Epithelial cell of prostate (primary cell): Measurements from ENCODE around the gene ROBO1.

ENCODE experiments used
- DNase-seq: peaks from one replicate; pipeline ENCODE4 v3.0.0-alpha.2; 2011; ENCODE audit warnings: low read depth, low spot score
- H3K27ac ChIP-seq: fragments of 450-650 bp; 2 replicates; pipeline ENCODE4 v1.5.1; 2017; ENCODE audit warnings: mild to moderate bottlenecking

ROBO1 gene

GRCh38 chr3:78570496-78570895, 1197.3 kb downstream of the ROBO1 start:
- no peak for DNase-seq
- no peak overlapping the region for H3K27ac ChIP-seq

- DNase-seq: no peak
- H3K27ac ChIP-seq: no peak overlapping the region
These were observed 1198.0 kb downstream of the ROBO1 start for GRCh38 chr3:78569804-78570203.

GRCh38 chr3:78565712-78566111, 1202.1 kb downstream of the ROBO1 start:
- H3K27ac ChIP-seq: no peak overlapping the region

GRCh38 chr3:78562328-78562727, 1205.5 kb downstream of the ROBO1 start:
- H3K27ac ChIP-seq: no peak overlapping the region
- DNase-seq: no peak

More at GRCh38 chr3:78565712-78566111, 1202.1 kb downstream of the ROBO1 start:
- peak; percentile 10 for DNase-seq
